ENCODE measurements around the gene USP11. TPM values are rescaled to one million over a fixed set of nuclear protein-coding genes. Genes with fewer than 3 reads are reported as not detected.

Gene USP11
- total RNA-seq (91.6 TPM), polyA plus RNA-seq (ENCODE audit: insufficient read depth, low read depth, low replicate concordance) (30.9 TPM)
- long read RNA-seq, donor 1, transcript USP11-204 (21 exons, 3,515 nt), result major isoform, 12 of 50 reads
- long read RNA-seq, donor 1, partial matches to known transcripts, result 37 of 50 reads
- long read RNA-seq, donor 1, other reads (novel, unspliced or antisense), result 0 of 50 reads
- long read RNA-seq, donor 2, transcript USP11-204 (21 exons, 3,515 nt), result major isoform, 15 of 32 reads
- long read RNA-seq, donor 2, partial matches to known transcripts, result 17 of 32 reads
- long read RNA-seq, donor 2, other reads (novel, unspliced or antisense), result 0 of 32 reads
- long read RNA-seq, donor 3, transcript USP11-204 (21 exons, 3,515 nt), result major isoform, 16 of 32 reads
- long read RNA-seq, donor 3, partial matches to known transcripts, result 16 of 32 reads
- long read RNA-seq, donor 3, other reads (novel, unspliced or antisense), result 0 of 32 reads
- long read RNA-seq, donor 4, transcript USP11-204 (21 exons, 3,515 nt), result major isoform, 17 of 32 reads
- long read RNA-seq, donor 4, partial matches to known transcripts, result 14 of 32 reads
- long read RNA-seq, donor 4, other reads (novel, unspliced or antisense), result 0 of 32 reads
- long read RNA-seq, donor 5, result 0 reads
- long read RNA-seq, donor 6, partial matches to known transcripts, result 0 of 1 reads
- long read RNA-seq, donor 6, other reads (novel, unspliced or antisense), result 0 of 1 reads
- long read RNA-seq, donor 7, transcript USP11-204 (21 exons, 3,515 nt), result major isoform, 39 of 100 reads
- long read RNA-seq, donor 7, partial matches to known transcripts, result 41 of 100 reads
- long read RNA-seq, donor 7, other reads (novel, unspliced or antisense), result 20 of 100 reads
- long read RNA-seq, donor 8, transcript USP11-204 (21 exons, 3,515 nt), result major isoform, 7 of 34 reads
- long read RNA-seq, donor 8, partial matches to known transcripts, result 27 of 34 reads
- long read RNA-seq, donor 8, other reads (novel, unspliced or antisense), result 0 of 34 reads
- long read RNA-seq, donor 9, transcript USP11-204 (21 exons, 3,515 nt), result major isoform, 5 of 5 reads
- long read RNA-seq, donor 9, partial matches to known transcripts, result 0 of 5 reads
- long read RNA-seq, donor 9, other reads (novel, unspliced or antisense), result 0 of 5 reads
- long read RNA-seq, donor 10, transcript USP11-204 (21 exons, 3,515 nt), result major isoform, 8 of 60 reads
- long read RNA-seq, donor 10, partial matches to known transcripts, result 49 of 60 reads
- long read RNA-seq, donor 10, other reads (novel, unspliced or antisense), result 0 of 60 reads

DNA sequence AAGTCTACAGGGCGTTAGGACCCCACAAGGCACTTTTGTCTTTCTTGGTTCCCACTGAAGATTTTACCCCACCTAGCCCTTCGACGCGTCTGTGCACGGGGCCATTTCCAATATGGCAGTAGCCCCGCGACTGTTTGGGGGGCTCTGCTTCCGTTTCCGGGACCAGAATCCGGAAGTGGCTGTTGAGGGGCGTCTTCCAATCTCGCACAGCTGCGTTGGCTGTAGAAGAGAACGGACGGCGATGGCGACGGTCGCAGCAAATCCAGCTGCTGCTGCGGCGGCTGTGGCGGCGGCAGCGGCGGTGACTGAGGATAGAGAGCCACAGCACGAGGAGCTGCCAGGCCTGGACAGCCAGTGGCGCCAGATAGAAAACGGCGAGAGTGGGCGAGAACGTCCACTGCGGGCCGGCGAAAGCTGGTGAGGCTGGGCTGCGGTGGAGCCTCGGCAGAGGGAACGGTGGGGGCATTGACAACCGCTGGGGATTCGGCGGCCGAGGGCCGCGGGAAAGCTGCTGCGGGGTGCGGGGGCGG, at the start of gene USP11:
TSS of gene USP11 (plus strand) at position 207 of the 530 bp plus-strand sequence. CDS start at position 242, 35 bp downstream.
- Histone ChIP-seq H3K36me3 (ENCODE audit: control insufficient read depth in 2 of 3, insufficient read depth in 3 of 3, low read length in 3 of 3) (peaks cover 0 to 5% (median 0%) of the 10 kb centered on the region in 3 donors), H3K9me3 (ENCODE audit: control insufficient read depth in 2 of 3, insufficient read depth in 1 of 3, low read length in 3 of 3) (no peaks in the 10 kb centered on the region), H3K4me3 (ENCODE audit: low read length in 3 of 3) (peak within 1 kb of the TSS; percentile 79 to 85 (median 80)), H3K4me1 (ENCODE audit: control insufficient read depth in 2 of 3, insufficient read depth in 2 of 3, low read depth in 1 of 3, low read length in 3 of 3) (peaks cover 0 to 4% (median 4%) of the 10 kb centered on the region in 3 donors), H3K27me3 (ENCODE audit: control insufficient read depth, insufficient read depth, low read length) (peaks cover 11% of the 10 kb centered on the region), H3K27ac (ENCODE audit: low read depth in 2 of 2, low read length in 2 of 2) (peak within 1 kb of the TSS; percentile 98 to 99), H3K9ac (ENCODE audit: low read length in 3 of 3) (peak within 1 kb of the TSS; percentile 88 to 90 (median 89))
- TF ChIP-seq, protein P1, sequence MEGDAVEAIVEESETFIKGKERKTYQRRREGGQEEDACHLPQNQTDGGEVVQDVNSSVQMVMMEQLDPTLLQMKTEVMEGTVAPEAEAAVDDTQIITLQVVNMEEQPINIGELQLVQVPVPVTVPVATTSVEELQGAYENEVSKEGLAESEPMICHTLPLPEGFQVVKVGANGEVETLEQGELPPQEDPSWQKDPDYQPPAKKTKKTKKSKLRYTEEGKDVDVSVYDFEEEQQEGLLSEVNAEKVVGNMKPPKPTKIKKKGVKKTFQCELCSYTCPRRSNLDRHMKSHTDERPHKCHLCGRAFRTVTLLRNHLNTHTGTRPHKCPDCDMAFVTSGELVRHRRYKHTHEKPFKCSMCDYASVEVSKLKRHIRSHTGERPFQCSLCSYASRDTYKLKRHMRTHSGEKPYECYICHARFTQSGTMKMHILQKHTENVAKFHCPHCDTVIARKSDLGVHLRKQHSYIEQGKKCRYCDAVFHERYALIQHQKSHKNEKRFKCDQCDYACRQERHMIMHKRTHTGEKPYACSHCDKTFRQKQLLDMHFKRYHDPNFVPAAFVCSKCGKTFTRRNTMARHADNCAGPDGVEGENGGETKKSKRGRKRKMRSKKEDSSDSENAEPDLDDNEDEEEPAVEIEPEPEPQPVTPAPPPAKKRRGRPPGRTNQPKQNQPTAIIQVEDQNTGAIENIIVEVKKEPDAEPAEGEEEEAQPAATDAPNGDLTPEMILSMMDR (IDR thresholded peaks at IDR 0.05; ENCODE audit: borderline replicate concordance, extremely low read depth, insufficient read depth), result no peak
- FAIRE-seq, result no peak
- peak; percentile 78 to 88 (median 85) for DNase-seq
- intact Hi-C loops (cut with DNase I), result no loop called here

DNA sequence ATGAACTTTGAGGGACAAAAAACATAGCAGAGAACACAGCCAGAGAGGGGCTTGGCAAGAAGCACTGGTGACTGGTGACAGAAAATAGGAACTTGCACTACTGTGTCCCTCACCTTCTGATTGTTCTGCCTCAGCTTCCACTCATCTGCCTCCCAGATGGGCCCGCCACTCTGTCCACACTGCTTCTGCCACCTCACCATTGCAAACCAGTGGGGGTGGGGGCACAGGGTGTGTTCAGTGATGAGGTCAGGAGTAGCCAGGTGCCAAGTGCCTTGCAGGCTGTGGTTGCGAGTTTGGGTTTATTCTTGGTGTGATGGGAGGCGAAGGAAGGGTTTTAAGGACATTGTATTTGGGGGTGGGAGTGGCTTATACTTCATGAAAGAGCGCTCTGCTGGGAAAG, 48.3 kb upstream of the USP11 start:
- no peak overlapping the region for H3K9ac ChIP-seq (ENCODE audit: low read length in 3 of 3)
- no peak for FAIRE-seq
- H3K27ac ChIP-seq (ENCODE audit: low read depth in 2 of 2, low read length in 2 of 2), result no peak overlapping the region
- DNase-seq, result peak in 1 of 5 donors; percentile 38
- no peaks in the 10 kb centered on the region for H3K9me3 ChIP-seq (ENCODE audit: control insufficient read depth in 2 of 3, insufficient read depth in 1 of 3, low read length in 3 of 3)
- no peaks in the 10 kb centered on the region for H3K4me1 ChIP-seq (ENCODE audit: control insufficient read depth in 2 of 3, insufficient read depth in 2 of 3, low read depth in 1 of 3, low read length in 3 of 3)
- peaks cover 10% of the 10 kb centered on the region for H3K27me3 ChIP-seq (ENCODE audit: control insufficient read depth, insufficient read depth, low read length)
- TF ChIP-seq, protein P1 (IDR thresholded peaks at IDR 0.05; ENCODE audit: borderline replicate concordance, extremely low read depth, insufficient read depth), result no peak
- intact Hi-C loops (cut with DNase I), result no loop called here
- H3K36me3 ChIP-seq (ENCODE audit: control insufficient read depth in 2 of 3, insufficient read depth in 3 of 3, low read length in 3 of 3), result peaks cover 3 to 4% (median 4%) of the 10 kb centered on the region in 3 donors
- H3K4me3 ChIP-seq (ENCODE audit: low read length in 3 of 3), result no peak overlapping the region

DNA sequence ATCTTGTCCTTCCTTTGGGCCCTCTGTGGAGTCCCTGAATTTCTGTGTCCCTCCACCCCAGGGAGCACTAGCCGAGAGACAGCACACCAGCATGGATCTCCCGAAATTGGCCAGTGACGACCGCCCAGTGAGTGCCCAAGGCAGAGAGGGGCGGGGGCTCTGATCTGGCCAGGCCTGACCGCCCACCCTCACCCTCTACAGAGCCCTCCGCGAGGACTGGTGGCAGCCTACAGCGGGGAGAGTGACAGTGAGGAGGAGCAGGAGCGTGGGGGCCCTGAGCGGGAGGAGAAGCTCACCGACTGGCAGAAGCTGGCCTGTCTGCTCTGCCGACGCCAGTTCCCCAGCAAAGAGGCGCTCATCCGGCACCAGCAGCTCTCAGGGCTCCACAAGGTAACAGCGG, 47.6 kb upstream of the USP11 start:
- peaks cover 3 to 4% (median 4%) of the 10 kb centered on the region in 3 donors for H3K36me3 ChIP-seq (ENCODE audit: control insufficient read depth in 2 of 3, insufficient read depth in 3 of 3, low read length in 3 of 3)
- intact Hi-C loops (cut with DNase I), result no loop called here
- no peak overlapping the region for H3K4me3 ChIP-seq (ENCODE audit: low read length in 3 of 3)
- no peaks in the 10 kb centered on the region for H3K4me1 ChIP-seq (ENCODE audit: control insufficient read depth in 2 of 3, insufficient read depth in 2 of 3, low read depth in 1 of 3, low read length in 3 of 3)
- H3K27ac ChIP-seq (ENCODE audit: low read depth in 2 of 2, low read length in 2 of 2), result no peak overlapping the region
- TF ChIP-seq, protein P1 (IDR thresholded peaks at IDR 0.05; ENCODE audit: borderline replicate concordance, extremely low read depth, insufficient read depth), result no peak
- FAIRE-seq, result no peak
- H3K9me3 ChIP-seq (ENCODE audit: control insufficient read depth in 2 of 3, insufficient read depth in 1 of 3, low read length in 3 of 3), result no peaks in the 10 kb centered on the region
- no peak overlapping the region for H3K9ac ChIP-seq (ENCODE audit: low read length in 3 of 3)
- DNase-seq, result peak in 1 of 5 donors; percentile 68
- peaks cover 9% of the 10 kb centered on the region for H3K27me3 ChIP-seq (ENCODE audit: control insufficient read depth, insufficient read depth, low read length)
